NCI-H2171 (cell line): ENCODE results near the gene SNRPE.

Source experiments
- DNase-seq: peaks from one replicate; lab custom pipeline; 2025; lab: John Stamatoyannopoulos, UW

Gene SNRPE

GRCh38 chr1:203880606-203881005 is 19.2 kb downstream of the SNRPE start:
- DNase-seq = no peak

GRCh38 chr1:203888807-203889251 is 27.4 kb downstream of the SNRPE start:
- DNase-seq = no peak

GRCh38 chr1:203891950-203892349 is 30.6 kb downstream of the SNRPE start:
- DNase-seq = no peak

GRCh38 chr1:203898458-203899352 is 37.3 kb downstream of the SNRPE start:
- DNase-seq = no peak

- DNase-seq = no peak
These were observed 37.9 kb downstream of the SNRPE start for GRCh38 chr1:203899353-203899716.

- DNase-seq = no peak
These were observed 38.7 kb downstream of the SNRPE start for GRCh38 chr1:203899869-203900714.

- no peak for DNase-seq
These were observed 40.2 kb downstream of the SNRPE start for GRCh38 chr1:203901581-203901980.

GRCh38 chr1:203905275-203905674 is 43.9 kb downstream of the SNRPE start:
- no peak for DNase-seq

- no peak for DNase-seq
These were observed 45.5 kb downstream of the SNRPE start for GRCh38 chr1:203906932-203907331.

GRCh38 chr1:203907901-203908300 is 46.5 kb downstream of the SNRPE start:
- no peak for DNase-seq

GRCh38 chr1:203911806-203912205 is 50.4 kb downstream of the SNRPE start:
- DNase-seq = no peak

- no peak for DNase-seq
These were observed 51.7 kb downstream of the SNRPE start for GRCh38 chr1:203913073-203913521.

GRCh38 chr1:203914292-203914691 is 52.9 kb downstream of the SNRPE start:
- DNase-seq = no peak

GRCh38 chr1:203915811-203916210 is 54.4 kb downstream of the SNRPE start:
- no peak for DNase-seq

- DNase-seq = no peak
These were observed 55.4 kb downstream of the SNRPE start for GRCh38 chr1:203916756-203917155.
